Left forelimb (tissue), 1 donor: ENCODE measurements around the gene XPOT.
"Not testable (repeated sequence)": the region's sequence is repeated elsewhere in the genome, so short reads cannot be mapped to it uniquely, and the experiment has no call there.

Source experiments
- DNase-seq: peaks from one replicate; pipeline ENCODE4 v3.0.0-alpha.2; 2018; ENCODE audit warnings: low spot score

The XPOT gene

GRCh38 chr12:64403707-64404469, at the start of gene XPOT:
XPOT (plus strand) TSS chr12:64404392; CDS start chr12:64410036, 5,644 bp downstream.
- DNase-seq, result peak; percentile 97

DNA sequence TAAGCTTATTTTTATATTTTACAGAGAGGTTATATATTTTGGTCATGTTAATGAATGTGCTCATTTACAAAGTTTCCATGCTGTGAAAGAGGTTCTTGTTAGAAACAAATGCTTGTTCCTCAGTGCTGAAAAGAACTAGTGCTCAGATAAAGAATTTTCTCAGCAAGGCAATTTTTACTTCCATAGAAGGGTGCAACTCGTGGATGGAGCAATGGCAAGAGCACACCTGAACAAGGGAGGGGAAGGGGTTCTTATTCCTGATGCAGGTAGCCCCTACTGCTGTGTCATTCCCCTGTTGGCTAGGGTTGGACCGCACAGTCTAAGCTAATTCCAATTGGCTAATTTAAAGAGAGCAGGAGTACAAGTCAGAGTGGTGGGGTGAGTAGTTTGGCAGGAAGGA, 48.0 kb upstream of the XPOT start:
- not testable (repeated sequence) for DNase-seq

GRCh38 chr12:64361173-64361572, 43.0 kb upstream of the XPOT start:
- DNase-seq, result not testable (repeated sequence)

GRCh38 chr12:64362721-64363305, 41.4 kb upstream of the XPOT start:
- no peak for DNase-seq

DNA sequence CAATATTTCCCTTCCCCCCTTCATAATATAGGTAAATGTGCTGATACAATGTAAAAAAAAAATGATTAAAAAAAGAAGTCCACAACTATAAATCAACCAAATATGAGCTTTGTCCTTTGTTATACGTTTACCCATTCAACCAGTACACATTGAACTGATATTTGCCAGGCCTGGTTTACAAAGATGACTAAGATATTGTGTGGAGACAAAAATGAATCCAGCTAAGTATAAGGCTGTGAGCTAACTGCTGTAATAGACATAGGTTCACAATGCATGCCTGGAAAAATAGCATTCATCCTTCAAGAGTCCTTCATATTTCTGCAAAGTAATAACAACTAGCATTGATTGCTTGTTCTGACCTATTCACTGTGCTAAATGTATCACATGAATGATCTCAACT, 20.5 kb upstream of the XPOT start:
- DNase-seq, result no peak

DNA sequence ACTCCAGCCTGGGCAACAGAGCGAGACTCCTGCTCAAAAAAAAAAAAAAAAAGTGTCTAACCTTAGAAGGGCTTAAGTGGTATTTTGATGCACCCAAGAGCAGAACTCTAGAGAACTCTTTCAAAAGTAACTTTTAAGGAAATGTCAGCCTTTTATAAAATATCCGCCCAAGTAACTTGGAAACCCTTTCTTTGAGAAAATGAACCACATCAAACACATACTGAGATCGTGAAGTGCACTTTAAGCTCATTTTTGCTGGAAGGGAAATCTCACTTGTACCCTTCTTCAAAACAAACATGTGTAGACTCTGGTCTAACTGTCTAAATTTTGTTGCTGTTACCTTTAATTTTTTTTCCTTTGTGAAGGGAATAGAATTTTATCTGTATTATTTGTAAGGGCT, 19.2 kb upstream of the XPOT start:
- DNase-seq, result no peak

GRCh38 chr12:64385468-64385867, 18.7 kb upstream of the XPOT start:
- DNase-seq, result no peak

- no peak for DNase-seq
Observed at GRCh38 chr12:64387197-64387816, 16.9 kb upstream of the XPOT start.

- DNase-seq, result no peak
Observed at GRCh38 chr12:64389154-64389553, 15.0 kb upstream of the XPOT start.

DNA sequence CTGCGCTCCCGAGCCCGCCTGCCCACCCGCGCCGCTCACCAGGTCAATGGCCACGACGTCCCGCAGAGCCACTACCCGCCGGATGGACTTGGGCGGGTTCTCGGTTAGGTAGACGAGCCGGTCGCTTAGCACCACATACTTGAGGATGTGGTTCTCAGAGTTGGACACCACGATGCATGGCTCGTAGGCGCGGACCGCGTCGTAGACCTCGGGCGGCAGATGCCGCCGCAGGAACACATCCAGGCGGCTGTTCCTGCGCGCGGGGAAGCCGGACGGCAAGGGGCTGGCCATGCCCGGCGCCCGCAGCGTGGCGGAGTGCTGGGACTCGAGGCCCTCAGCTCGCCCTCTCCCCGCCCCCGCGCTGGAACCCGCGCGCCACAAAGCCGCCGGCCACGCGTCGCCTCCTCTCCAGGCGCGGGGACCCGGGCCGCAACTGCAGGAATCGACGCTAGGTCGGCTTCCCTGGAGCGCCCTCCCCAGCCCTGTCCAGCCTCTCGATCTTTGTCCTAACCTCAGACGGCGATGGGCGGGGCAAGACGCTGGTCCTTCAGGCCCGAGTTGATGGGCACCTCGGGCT, 13.8 kb upstream of the XPOT start, which contains the start of gene C12orf56:
C12orf56 (minus strand) TSS at position 484 of the 577 bp plus-strand sequence; CDS start at position 291, 193 bp downstream.
- no peak for DNase-seq

DNA sequence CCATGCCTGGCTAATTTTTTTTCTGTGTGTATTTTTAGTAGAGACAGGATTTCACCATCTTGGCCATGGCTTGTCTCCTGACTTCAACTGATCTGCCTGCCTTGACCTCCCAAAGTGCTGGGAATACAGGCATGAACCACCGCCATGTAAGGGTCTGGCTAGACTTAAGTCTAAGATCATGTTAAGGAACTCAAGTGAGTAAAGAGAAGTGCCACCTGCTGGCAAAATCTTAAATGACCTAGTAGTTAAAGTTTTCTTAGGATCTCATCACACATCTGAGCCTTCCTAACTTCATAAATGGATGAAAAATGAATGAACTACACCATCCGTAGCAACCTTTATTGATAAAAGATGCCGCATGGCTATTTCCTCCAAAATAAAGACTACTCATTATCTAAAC, 12.0 kb upstream of the XPOT start:
- no peak for DNase-seq

DNA sequence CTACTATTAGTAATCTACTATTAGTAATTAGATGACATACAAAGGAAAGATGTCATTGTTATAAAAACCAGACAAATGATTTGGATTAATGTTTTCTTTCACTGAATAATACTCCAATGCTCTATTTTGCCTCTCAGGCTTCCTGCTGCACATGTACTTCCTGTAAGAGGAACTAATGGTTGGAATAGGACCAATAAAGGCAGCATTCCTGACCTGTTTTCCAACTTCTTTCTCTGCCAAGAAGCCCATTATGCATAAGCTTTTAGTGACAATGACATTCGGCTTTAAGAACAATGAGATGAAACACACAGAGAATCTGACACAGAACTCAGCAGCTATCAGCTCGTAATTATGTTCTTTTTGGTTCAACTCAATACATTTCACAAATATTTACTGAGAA, 8.5 kb upstream of the XPOT start:
- DNase-seq, result no peak

- DNase-seq, result no peak
Observed at GRCh38 chr12:64400041-64400440, 4.2 kb upstream of the XPOT start.

DNA sequence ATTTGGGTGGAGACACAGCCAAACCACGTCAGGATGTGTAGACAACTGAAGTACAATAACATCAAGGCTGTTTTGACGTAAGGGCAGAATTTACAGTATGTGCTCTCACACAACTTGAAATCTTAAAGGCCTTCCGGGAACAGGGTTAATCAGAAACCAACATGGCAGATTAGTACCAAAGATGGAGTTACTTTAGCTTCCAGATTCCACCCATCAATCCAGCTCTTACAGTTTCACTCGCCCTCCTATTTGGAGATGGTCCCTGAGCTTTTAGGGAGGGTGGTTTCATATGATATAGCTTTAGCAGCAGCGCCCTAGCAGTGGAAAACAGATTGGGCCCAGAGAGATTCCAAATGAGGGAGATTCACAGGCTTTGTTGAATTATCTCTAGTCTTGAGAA, 2.0 kb upstream of the XPOT start:
- no peak for DNase-seq

DNA sequence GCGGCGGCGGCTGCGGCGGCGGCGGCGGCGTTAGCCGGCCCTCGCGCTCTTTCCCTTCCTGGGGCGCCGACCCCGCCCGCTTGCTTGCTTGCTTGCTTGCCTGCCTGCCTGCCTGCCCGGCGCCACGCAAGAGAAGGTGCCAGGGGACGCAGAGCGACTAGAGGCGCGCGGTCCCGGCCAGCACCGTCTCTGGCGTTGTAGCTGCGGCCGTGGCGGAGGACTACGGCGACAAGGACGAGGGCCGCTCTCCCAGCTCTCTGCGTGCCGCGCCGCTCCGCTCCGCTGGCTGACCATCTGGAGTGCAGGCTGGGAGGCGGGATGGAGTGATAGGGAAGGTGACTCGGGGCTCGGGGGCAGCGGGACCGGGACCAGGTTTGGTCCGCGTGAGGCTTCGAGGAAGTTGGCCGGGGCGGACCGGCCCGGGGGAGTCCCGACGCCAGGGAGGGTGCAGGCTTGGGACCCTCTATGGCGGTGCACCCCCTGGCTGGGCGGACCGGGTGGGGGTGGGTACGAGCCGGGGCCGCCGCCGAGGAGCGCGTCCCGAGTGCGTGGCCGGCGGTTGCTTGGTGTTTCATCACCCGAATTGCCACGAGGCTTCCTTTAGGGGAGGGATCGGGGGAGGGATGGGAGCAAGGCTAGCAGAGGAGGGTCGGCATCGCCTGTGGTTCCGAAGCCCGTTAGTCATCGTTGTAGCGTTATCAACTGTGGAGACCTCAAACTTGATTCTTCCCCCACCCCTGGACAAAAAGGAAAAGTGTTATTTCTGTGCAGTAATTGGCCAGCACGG, 471 bp downstream of the XPOT start:
- DNase-seq, result peak; percentile 80

- DNase-seq, result no peak
Observed at GRCh38 chr12:64407342-64408223, 3.4 kb downstream of the XPOT start.

GRCh38 chr12:64411427-64411826, 7.2 kb downstream of the XPOT start:
- DNase-seq, result no peak

- DNase-seq, result no peak
Observed at GRCh38 chr12:64412459-64412858, 8.3 kb downstream of the XPOT start.

- DNase-seq, result no peak
Observed at GRCh38 chr12:64413884-64414283, 9.7 kb downstream of the XPOT start.

DNA sequence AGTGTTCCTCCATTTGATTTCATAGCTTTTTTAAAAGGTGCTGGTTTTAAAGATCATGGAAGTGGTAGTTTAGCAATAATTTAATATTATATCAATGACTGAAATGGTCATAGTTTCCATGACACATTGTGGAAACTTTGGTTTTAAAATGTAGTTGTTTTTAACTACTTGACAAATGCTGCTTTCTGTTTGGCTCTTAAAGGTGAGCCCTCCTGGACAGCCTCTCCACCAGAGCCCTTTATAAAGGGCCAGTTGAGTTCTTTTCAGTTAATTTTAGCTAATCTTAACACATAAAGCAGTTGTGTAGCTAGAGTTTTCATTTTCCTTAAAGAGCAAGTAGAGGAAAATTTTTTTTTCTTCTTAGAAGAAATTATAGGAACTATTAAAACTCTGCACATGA, 14.0 kb downstream of the XPOT start:
- no peak for DNase-seq

GRCh38 chr12:64419696-64420095, 15.5 kb downstream of the XPOT start:
- DNase-seq, result no peak
